GM18909 (cell line): ENCODE results near the gene CD47.

Experiments used
- ATAC-seq: cut with Tn5 transposase; IDR thresholded peaks from one replicate; pipeline ENCODE4 v1.9.1; 2021; ENCODE audit warnings: mild to moderate bottlenecking; ENCODE audit not compliant: unreplicated experiment, poor library complexity

The CD47 gene

DNA sequence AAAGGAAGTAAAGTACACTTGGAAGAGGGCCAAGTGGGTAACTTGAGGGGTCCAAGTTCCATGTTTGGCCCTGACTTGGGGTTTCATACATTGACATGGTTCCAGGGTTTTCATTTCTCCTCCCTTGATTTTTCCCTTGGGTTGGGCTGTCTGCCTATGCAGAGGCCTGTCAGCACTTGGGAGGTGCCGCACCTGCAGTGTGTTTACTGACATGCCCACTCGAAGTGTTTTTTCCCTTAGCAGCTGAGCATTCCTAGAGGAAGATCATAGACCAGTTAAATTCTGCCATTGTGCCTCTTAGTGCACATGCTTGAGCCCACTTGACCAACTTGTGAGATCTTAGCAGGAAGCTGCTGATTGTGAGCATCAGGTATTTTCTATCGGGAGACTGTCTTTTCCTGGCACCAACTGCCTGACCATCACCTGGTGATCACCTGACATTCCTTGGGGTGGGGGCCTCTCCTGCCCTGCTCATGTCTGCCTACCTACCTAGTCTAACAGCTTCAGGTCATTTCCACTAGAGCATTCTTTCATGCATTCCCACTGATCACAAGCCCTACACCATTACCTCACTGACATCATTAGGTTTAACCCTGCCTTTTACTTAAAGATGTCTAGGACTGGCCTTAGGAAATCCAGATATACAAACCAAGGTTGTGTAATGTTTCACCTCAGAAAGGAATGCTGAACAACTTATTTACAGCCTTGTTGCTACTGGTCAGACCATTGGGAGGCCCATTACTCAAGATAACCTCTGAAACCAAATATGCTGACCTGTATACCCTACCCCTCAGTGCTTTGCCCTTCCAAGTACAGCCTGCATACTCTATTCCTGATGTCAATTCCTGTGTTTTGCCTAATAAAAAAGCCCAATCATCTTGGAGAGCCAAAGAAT, 68.3 kb downstream of the CD47 start:
- ATAC-seq, result no peak

DNA sequence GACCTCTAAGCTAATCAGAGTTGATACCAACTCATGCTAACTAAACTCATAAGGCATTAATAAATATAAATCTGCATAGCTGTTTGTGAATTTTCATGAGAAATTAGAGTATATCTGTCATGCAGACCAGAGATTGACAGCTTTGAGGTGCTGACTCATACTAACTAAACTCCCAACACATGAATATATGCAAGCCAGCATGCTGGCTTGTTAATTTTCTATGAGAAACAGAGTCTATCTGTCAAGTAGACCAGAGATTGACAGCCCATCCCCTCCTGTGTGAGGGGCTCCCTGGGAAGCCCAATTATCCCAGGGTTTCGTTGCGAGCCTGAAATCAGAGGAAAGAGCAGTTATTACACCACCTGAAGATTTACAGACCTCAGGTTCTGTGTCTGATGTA, 69.3 kb downstream of the CD47 start:
- no peak for ATAC-seq

DNA sequence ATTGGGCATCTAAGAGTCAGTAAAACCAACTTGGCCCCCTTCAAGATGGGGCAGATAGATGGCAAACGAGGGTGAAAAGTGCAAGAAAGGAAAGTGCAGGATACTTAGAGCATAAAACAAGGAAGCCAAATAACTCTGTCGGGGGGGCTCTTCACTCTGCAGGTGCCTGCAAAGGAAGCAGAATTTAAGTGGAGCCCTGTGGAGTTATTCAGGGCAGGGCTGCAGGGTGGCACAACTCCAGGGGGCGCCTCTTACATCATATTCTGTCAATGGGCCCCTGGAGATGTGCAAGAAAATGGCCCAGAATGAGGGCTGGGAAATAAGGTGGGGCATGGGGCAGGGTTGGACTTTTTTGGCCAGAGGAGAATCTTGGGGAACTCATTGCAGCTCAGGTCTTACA, 69.7 kb downstream of the CD47 start:
- no peak for ATAC-seq

DNA sequence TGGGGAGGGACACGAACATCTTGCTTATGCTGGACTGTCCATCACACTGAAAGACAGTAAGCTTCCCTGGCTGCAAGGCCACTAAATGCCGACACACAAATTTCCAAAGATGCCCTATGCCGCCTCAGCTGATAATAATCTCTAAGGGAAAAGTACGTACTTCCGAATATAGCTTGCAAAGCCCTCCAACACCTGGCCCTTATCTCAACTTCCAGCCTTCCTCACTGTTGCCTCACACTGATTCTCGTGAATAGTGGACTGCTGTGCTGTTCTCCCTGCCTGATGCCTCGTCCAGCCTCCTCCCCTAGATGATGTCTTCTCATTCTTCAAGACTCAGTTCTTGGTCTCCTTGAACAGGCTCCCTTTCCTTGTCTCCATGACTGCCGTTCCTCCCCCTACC, 72.3 kb downstream of the CD47 start:
- ATAC-seq, result no peak

DNA sequence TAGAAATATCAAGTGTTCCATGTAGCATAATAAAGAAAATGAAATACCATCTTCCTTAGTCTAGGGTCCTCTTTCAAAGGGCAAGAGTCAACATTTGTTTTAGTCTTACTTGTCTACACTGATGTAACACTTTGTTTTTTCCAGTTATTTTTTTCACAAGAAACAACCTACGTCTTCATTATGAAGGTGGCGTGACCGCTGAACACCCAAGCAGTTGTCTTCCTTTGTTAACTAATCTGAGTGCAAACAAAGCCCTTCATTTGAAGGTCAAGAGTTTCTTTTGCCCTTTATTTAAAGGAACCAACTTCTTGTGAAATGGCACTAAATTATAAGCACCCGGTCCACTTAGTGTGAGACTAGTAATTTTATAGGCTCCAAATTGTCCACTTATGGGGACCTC, 73.2 kb downstream of the CD47 start:
- no peak for ATAC-seq

DNA sequence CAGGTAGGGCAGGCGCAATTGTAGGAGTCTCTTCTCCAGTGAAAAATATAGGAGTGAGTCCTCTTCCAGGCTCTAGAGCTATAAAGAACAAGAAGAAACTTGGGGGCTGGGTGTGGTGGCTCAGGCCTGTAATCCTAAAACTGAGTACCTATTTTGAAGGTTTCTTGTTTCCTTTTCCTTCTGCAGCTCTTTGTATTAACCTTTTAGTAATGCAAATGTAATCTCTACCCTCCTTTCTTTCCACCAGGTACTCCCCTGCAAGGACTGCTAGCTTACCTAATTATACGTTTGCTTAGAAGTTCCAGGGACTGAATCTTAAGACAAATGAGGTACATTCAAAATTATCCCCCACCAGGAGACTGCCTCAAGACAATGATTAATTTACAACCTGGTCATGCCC, 75.9 kb downstream of the CD47 start:
- ATAC-seq, result no peak

DNA sequence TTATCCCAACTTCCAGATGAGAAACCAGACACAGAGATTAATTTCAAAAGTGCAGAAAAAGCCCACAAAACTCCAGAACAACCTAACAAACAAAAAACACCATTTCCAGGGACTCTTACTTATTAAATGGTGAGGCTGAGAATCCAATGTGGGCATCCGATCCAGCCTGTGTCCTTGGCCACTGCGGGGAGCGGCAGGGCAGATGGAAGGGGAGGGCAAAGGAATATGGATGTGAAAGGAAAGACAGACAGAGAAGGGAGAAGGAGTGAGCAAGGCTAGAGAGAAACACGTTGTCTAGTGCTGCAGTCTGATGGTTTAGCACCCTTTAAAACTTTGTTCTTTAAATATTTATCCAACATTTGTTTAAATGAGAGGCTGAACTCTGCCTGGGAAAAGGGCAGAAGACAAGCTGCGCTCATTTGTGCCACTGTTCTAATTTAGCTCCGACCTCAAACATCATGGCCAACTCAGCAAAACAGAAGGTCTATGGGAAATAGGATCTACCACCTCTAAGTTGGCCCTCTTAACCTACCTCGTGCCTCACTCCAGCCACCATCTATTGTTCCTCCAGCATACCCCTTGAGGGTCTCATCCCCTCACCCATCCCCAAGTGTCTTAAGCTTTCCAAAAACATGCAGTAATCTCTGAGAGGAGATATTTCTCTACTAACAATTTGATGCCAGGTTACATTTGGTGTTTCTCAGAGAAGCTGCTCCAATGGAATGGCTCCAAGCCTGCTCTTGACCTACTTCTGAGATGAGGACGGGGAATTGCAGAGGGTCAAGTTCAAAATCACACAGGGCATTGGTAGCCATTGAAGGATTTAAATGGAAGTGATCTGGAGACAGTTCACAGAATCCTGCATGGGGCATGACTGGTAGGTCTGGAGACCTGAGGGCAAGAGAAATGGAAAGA, 77.4 kb downstream of the CD47 start:
- ATAC-seq, result no peak

DNA sequence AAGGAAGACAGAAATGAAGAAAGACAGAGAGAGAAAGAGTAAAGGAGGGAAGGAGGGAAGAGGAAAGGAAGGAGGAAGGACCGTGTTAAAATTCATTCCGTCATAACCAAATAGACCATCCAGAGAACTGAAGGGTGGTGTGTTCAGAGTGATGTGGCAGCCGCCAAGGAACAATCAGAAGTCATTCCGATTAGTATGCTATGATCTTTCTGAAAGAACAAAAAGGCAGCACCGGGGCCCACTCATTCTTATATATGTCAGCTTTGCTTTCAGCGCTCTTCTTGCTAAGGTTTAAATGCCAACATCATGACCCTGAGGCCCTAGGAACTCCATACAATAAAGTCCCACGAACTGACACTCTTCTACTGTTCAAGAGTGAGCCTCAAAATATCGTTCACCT, 78.5 kb downstream of the CD47 start:
- no peak for ATAC-seq

DNA sequence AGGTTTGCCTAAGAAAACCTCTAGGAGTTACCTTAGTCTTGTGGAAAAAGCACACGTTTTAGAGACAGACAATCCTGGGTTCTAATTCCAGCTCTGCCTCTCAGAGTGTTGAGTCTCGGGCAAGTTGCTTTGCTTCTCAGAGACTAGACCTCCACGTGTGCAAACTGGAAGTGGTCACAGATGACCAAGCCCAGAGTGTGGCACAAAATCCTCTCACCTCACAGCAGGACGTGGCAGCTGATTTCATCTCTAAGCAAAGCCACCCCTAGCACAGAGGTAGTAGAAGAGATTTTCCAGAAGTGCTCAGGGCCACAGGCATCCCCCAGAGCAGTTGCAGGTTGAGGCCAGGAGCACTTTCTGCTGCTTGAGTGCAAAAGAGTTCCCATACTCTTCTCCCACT, 79.2 kb downstream of the CD47 start:
- ATAC-seq, result no peak

DNA sequence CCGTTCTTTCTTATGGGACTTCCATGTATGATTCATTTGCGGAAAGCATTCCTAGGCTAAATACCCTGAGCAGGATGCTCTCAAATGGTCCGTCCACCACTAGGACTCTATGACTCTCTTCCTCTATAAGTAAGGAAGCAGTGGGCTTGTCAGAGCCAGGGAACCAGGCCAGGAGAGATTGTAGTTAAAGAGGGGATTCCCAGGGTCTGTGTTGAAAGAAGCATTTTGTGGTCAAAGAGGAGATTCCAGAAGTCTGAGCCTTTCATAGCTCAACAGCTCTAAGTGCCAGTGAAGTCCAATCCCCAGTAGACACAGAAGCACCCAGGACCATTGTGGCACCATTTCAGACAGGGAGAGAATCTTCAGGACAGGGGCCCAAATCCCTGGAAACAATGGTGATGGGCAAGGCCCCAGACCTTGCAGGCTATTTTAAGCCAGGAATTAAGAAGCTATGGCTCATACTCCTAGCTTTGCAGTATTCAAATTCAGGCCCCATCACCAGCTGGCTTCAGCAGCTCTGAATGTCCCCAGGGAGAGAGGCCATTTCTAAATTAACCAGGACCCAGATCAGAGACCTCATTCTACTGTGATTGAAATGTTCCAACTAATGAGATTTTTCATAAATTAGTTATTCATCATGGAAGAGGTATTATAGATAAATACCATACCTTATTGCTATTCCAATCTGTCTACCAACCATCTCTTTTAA, 81.7 kb downstream of the CD47 start:
- no peak for ATAC-seq

DNA sequence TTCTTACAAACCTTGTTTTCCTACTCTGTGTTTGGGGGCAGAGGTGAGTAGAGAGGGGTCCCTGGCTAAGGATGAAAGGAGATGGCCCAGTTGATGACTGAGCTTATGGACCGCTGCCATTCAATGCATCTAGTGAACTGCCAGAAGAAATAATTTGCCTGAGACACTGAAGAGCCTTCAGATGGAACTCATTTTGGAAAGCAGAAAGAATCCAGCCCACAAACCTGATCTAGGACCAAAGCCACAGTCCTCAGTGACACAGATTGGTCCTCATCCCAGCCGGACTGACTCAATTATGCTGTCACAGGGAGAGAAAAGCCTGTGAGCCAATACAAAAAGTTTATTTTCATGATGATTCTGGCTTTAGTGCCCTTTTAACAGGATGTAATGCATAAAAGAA, 82.7 kb downstream of the CD47 start:
- no peak for ATAC-seq

DNA sequence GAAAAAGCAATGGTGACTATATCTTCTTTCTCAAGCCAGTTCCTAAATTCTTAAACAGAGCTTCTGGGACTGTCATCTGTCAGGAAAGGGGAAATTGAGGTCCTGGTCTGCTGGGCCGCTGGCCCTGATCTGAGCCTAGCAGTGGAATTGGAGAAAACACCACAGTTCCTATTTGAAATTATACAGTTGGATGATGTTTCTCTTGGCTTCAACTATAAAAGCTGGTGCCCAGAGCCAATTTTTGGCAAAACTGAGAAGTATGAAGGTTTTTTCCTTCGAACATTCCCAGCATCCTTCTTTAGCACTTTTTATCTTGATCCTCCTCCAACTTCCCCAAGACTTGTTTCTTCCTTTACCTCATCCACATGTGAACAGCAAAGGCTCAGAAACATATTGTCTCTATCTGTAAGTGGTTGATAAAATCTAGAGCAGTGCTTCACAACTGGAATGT, 83.9 kb downstream of the CD47 start:
- no peak for ATAC-seq

DNA sequence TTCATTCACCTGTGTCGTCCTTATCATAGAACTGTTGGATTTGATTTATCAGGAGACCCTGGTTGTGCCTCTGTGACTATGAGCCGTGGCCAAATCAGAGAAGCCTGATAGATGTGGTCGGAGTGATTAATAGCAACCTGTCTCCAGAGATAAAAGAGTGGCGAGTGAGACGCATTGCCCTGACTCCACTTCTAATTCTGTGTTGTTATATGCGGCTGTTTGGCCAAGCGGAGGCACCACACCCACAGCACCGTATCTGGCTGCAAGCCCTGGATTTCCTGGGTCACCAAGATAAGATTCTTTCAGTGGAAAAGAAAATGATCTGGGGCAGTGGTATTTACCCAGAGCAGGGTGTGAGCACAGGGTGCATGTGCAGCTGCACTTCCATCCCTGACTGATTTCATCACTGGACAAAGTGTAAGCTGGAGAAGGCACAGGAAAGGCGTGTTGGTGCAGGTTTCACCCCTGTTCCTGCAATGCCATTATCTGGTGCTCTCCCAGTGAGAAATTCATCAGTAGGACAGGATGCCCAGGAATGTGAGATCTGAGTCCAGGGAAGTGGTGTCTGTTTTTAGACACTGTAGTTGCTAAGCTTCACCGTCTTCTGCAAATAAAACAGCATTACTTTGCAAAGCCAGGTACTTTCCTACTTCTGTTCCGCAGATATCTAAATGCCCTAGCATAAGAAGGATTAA, 84.6 kb downstream of the CD47 start:
- ATAC-seq, result no peak

DNA sequence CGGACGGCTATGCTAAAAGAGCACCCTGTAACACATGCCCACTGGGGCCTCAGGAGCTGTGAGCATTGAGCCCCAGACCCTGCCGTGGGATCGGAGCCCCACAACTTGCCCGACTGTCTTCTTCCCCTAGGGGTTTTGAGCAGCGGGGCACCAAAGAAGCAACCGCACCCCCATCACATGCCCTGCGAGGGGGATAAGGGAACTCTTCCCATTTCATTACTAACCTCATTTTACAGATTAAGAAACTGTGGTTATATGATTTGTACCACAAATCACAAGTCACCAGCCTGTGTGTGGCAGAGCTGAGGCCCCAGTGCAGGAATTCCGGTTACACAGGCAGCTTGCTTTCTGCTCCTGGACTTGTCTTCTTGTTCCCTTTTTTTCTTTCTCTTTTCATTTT, 86.2 kb downstream of the CD47 start:
- ATAC-seq, result no peak

DNA sequence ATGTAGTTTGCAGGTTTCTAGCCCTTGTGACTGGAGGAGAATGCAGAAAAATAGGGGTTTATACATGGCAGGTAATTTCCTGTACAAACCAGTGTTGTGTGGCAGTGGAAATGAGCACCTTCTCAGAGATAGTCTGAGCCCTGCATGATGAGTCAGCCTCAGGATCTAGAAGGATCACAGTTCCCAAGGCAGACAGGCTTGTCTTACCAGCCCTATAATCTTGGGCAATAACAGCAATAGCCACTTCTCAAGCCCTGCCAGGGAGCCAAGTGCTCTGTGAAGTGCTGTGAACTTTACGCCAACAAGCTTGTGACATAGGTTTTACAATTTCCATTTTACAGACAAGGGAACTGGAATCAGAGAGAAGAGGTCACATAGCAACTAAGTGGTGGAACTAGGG, 89.4 kb downstream of the CD47 start:
- ATAC-seq, result no peak

DNA sequence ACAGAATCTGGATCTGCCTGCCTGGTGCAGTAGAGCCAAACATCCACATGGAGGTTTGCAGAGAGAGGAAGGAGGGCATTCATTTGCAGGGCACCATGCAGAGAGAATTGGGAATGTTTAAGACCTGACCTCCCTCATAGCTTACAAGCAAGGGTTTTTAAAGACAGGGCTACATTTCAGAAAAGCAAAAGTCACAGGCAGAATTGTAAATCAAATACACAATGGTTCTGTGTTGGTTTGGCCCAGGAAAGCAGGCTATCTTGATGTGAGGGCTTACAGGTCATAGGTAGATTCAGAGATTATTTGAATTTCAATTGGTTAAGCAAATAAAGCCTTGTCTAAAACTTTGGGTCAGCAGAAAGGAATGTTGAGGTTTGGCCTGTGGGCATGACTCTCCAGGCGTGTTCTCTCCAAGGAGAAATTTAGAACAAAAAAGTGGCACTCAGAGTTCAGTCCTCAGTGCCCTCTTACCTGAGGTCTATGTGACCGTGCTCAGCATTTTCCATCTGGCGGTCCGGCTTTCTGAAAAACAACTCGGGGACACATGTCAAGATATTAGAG, 91.5 kb downstream of the CD47 start:
- no peak for ATAC-seq

DNA sequence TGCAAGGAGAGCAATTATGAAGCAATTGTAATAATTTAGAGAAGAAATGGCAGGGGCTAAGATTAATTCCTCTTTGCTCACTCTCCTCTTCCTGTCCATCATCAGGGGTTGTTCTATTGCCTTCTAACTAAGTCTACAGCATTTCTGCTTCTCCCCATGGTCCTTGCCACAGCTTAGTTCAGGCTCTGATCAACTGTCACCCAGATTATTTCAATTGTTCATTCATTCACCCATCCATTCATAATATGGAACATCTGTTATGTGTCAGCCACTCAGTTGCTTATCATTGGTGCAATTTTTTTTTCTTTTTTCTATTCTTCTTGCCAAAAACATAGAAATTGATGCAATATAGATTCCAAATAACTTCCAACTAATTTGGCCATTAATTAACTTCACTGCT, 93.2 kb downstream of the CD47 start:
- no peak for ATAC-seq

DNA sequence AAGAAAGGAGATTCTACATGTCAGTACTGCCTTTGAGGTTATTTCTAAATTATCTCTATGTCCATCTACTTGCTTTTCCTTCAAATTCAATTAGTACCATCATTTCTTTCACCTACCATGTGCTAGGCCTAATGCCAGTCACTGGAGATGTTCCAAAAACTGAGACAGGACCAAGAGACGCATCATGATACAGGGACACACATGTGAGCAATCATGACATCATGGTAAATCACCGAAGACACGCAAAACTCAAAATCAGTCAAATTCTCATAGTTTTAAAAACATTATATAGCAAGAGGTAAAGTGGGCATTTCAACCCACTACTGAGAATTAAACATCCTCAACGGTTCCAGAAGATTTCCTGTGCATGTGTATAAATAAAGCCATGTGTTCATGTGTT, 95.0 kb downstream of the CD47 start:
- no peak for ATAC-seq

DNA sequence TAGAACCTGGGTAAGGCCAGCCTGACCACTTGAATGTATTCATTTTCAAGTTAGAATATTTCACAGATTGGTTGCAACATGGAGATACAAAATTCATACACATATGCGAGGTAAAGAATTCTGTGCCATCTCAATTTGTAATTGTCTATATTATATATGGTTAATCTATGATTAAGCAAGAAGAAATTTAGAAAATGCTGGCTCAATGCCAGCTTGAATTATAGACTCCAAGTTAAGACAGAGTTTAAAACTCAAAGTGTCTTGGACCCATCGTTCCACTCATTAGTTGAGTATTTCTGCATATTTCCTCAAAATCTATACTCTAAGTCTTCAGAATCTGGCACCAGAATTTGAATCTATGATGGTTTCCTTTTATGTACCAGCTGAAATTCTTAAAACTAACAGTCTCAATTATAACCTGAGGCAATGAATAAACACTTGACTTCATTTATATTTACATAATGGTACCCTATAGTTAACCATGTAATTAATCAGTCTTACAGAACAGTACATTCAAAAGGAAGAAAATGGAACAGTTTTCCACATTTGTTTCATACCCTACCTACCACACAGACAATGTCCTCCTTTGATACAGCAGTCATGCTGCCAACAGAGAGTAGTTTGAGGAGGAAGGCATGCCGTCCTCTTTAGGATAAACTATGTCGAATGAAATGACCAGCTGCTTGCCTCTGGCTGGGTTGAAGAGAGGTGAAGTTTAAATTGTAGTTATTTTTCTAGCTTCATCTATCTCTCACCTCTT, 95.7 kb downstream of the CD47 start:
- no peak for ATAC-seq
